ENCODE data around the gene RAD51B. TPM values are rescaled to one million over a fixed set of nuclear protein-coding genes. Genes with fewer than 3 reads are reported as not detected.

Gene RAD51B
- total RNA-seq, 1 donor from 2014 or later: 3.8 TPM

DNA sequence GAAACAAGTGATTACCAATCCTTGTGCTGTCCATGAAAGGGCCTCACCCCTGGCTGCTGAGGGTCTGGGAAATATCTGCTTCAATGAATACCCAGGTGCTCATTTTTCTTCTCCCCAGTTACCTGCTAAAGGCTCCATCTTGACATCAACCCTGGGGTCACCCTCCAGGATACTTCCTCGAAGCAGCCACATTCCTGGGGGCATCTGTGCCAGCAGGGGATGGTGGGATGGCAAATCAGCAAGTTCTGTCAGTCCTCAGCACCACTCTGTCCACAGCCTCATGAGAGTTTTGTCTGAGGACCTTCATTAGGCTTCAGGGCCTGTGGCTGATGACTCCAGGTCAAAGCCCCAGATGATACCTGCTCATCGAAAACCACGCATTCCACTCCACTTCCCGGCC, 848.4 kb downstream of the RAD51B start:
- DNase-seq (ENCODE audit: low spot score): no peak
- intact Hi-C loops (cut with DNase I): loop anchor here (5.0 kb wide), 1 partner anchor 124 kb away; the partner anchor contains the start of gene ZFP36L1

GRCh38 chr14:68668531-68668930, 849.0 kb downstream of the RAD51B start:
- intact Hi-C loops (cut with DNase I): loop anchor here (5.0 kb wide), 1 partner anchor 124 kb away; the partner anchor contains the start of gene ZFP36L1
- DNase-seq (ENCODE audit: low spot score): peak; percentile 46

GRCh38 chr14:68669111-68669511, 849.5 kb downstream of the RAD51B start:
- peak; percentile 65 for DNase-seq (ENCODE audit: low spot score)
- intact Hi-C loops (cut with DNase I): loop anchor here (5.0 kb wide), 1 partner anchor 123 kb away; the partner anchor contains the start of gene ZFP36L1

- intact Hi-C loops (cut with DNase I): loop anchor here (5.0 to 10.0 kb wide), 2 partner anchors 123 to 425 kb away; partner anchors contain the start of gene ZFP36L1
- DNase-seq (ENCODE audit: low spot score): peak; percentile 80
These were observed 850.2 kb downstream of the RAD51B start for GRCh38 chr14:68669603-68670358.

GRCh38 chr14:68670359-68670715, 850.8 kb downstream of the RAD51B start:
- DNase-seq (ENCODE audit: low spot score): peak; percentile 46
- intact Hi-C loops (cut with DNase I): loop anchor here (10.0 kb wide), 1 partner anchor 426 kb away; no protein-coding TSS in a partner anchor

DNA sequence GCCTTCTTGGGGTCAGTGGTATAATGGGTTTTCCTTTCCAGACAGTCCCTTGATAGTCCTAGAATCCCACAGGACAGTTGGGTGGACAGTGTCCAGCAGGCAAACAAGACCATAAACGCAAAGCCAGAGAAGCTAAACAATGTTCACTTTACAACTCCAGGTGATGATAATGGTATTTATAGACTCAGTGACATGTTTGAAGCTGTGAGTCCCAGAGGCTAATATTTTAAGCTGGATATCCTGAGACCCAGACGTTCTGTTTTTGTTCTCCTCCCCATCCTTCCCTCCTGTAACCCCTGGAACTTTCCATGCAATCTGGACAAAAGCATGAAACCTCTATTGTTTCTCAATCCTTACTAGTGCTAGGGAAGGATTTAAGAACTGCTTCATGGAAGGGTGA, 852.3 kb downstream of the RAD51B start:
- no peak for DNase-seq (ENCODE audit: low spot score)

DNA sequence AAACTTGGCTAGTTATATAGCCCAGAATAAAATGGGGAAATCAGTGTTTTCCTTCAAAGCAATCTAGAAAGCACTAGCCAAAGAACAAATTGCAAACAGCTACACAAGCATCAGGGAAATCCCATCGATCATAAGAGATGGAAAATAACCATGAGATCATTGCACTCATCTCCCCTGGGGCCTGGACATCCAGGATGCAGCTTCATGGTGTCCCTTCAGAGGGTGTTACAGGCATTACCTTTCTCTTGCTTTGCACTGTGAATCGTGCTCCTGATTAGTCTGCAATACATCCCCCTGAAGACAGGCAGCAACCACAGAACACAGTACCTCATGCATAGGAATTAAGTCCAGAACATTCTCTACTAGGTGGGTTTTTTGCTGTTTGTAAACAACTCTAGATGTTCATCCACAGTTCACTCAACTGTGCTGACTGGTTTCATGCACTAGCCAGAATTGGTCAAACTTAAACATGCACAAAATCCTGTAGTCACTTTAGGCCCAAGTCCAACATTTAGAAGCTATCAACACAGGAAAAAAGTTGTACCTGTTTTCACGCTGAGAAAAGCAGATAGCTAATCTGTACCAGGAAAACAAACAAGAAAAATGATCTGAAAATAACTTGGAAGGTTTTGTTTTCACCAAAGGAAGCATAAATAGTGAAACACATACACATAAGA, 853.2 kb downstream of the RAD51B start:
- intact Hi-C loops (cut with DNase I): loop anchor here (10.0 kb wide), 1 partner anchor 428 kb away; no protein-coding TSS in a partner anchor
- peak; percentile 58 for DNase-seq (ENCODE audit: low spot score)

More for the DNA sequence above, 852.3 kb downstream of the RAD51B start:
- intact Hi-C loops (cut with DNase I): loop anchor here (10.0 kb wide), 1 partner anchor 427 kb away; no protein-coding TSS in a partner anchor

GRCh38 chr14:68673464-68673863, 853.9 kb downstream of the RAD51B start:
- intact Hi-C loops (cut with DNase I): loop anchor here (10.0 kb wide), 1 partner anchor 429 kb away; no protein-coding TSS in a partner anchor
- DNase-seq (ENCODE audit: low spot score): no peak

DNA sequence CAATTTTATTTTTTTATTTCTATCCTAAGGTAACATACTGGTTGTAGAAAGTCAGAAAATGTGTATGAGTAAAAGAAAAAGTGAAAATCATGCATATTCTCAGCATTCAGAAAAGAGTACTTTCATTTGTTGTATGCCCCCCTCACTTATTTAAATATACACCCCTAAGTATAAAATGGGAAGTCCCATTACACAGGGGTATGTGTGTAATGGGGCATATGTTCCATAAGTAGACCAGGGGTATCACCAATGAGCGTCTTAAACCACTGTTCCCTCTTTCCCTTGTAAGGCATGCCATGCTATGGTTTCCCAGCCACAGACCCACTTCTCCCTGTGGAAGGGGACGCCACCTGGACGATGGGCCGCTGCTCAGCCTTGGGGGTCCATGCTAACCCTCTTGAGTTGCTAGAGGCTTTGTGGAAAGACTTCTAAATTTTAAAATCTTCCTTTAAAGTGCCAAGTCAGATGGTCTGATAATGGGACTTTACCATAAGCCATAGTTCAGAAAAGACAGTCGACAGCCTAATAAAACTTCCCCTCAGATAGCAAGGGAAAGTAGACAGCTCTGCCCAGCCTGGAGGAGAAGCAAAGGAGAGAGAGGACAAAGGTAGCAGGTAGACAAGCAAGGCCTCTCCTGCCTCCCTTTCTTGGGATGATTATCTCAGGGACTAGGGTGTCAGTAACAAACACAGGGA, 855.1 kb downstream of the RAD51B start:
- DNase-seq (ENCODE audit: low spot score): peak; percentile 26
- intact Hi-C loops (cut with DNase I): loop anchor here (10.0 kb wide), 1 partner anchor 430 kb away; no protein-coding TSS in a partner anchor

- intact Hi-C loops (cut with DNase I): loop anchor here (10.0 kb wide), 1 partner anchor 430 kb away; no protein-coding TSS in a partner anchor
- no peak for DNase-seq (ENCODE audit: low spot score)
These were observed 855.6 kb downstream of the RAD51B start for GRCh38 chr14:68675233-68675577.

DNA sequence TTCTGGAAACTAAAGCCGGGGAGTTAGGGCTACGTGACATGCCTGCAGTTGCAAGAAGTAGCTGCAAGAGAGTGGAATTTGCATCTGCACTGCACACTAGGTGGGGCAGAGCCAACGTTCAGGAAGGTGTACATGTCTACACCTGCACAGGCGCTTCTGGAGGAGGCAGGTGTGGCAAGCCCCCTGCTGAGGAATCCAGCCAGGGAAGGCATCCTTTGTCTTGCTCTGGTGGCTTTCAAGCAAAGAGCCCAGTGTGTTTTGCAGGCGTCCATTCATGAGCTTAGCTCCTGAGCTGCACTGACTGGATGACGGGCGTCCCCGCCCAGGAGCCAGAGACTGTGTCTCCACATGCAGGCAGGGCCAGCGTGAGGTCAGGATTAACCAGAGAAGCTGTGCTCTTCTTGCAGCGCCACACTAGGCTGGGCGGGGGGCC, 856.9 kb downstream of the RAD51B start:
- intact Hi-C loops (cut with DNase I): loop anchor here (10.0 kb wide), 1 partner anchor 432 kb away; no protein-coding TSS in a partner anchor
- peak; percentile 35 for DNase-seq (ENCODE audit: low spot score)

DNA sequence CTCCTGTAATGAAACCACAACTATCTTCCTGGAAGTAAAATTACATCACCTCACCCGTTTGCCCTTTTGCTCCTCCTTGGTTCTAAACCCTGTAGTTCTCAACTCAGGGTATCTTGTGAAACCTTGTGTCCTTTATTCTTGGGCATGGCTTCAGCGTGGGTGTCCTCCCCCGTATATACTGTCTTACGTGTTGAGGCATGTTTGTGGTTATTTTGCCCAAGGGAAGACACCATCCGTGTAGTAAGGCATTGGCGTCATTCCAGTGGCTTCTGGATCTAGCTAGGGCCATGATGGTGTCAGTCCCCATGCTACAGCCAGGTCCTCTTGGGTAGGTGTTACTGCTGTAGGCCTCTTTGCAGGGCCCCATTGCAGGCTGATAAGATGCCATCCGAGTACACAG, 857.9 kb downstream of the RAD51B start:
- intact Hi-C loops (cut with DNase I): loop anchor here (10.0 kb wide), 1 partner anchor 433 kb away; no protein-coding TSS in a partner anchor

DNA sequence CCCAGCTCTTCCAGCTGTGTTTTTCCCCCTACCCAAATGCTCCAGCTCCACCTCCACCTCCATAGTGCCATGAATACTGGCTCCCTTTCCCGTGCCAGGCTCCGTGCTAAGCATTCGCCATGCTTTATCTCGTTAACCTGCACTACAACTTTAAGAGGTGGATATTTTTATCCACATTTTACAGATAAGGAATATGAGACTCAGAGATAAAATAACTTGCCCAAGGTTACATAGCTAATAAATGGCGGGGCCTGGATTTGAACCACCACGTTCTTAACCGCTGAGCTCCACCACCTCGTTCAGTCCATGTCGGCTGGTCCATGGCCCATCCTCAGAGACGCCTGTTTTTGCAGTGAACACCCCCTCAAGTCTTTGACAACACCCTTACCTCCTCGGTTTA, 858.3 kb downstream of the RAD51B start:
- intact Hi-C loops (cut with DNase I): loop anchor here (10.0 kb wide), 1 partner anchor 433 kb away; no protein-coding TSS in a partner anchor

More for the DNA sequence above, 857.9 kb downstream of the RAD51B start:
- peak; percentile 46 for DNase-seq (ENCODE audit: low spot score)

DNA sequence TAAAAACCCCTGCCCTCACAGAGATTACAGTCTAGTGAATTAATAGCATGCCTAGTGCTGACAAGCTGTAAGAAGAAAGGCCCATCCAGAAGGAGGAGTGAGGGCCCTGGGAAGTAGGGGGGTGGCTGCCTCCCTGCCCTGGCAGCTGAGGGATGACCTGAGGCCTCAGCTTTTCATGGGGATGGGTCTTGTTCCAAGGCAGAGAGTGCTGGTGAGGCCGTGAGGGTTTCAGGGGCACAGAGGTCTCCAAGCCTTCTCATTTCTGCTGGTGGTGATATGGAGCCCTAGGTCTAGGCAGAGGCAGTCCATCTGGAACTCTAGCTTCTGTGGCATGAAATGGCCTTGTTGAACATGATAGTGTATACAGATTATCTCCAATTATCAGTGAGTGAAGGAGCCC, 858.9 kb downstream of the RAD51B start:
- intact Hi-C loops (cut with DNase I): loop anchor here (10.0 kb wide), 1 partner anchor 434 kb away; no protein-coding TSS in a partner anchor
- peak; percentile 50 for DNase-seq (ENCODE audit: low spot score)

More for the DNA sequence above, 858.3 kb downstream of the RAD51B start:
- DNase-seq (ENCODE audit: low spot score): no peak

- intact Hi-C loops (cut with DNase I): loop anchor here (10.0 kb wide), 1 partner anchor 434 kb away; no protein-coding TSS in a partner anchor
These were observed 859.7 kb downstream of the RAD51B start for GRCh38 chr14:68679301-68679700.

DNA sequence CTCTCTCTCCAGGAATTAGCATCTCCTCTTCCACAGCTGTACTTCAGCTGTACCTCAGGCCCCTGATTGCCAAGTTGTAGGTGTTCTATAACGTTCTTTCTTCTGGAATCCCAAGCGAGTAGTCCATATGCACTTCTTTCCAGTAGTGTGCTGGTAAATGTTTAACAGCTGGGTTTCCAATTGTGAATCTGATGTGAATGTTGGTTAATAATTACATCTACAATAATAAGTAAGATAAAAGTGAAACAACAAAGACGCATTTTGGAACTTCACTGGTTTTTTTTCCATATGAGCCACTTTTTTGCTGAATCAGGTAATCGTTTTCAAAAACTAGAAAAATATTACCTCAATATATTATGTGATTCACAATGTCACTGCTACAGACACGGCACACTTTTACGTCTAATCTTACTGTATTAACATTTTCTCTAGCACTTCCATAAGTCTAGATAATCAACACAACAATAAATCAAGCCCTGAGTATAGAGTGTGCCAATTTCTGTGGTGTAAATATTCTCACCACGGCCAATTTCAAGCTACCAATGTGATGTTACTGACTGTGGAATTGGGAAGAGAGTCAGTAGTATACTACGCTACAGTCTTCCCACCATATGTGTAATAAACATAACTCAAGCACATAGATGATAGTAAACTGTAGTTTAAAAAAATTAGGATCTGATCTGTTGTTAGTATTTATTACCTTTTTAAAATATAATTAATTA, 860.3 kb downstream of the RAD51B start:
- DNase-seq (ENCODE audit: low spot score): no peak
- intact Hi-C loops (cut with DNase I): loop anchor here (5.0 to 10.0 kb wide), 5 partner anchors 42 to 435 kb away; no protein-coding TSS in a partner anchor

More at GRCh38 chr14:68679301-68679700, 859.7 kb downstream of the RAD51B start:
- no peak for DNase-seq (ENCODE audit: low spot score)

GRCh38 chr14:68680541-68681051, 861.0 kb downstream of the RAD51B start:
- intact Hi-C loops (cut with DNase I): loop anchor here (5.0 kb wide), 4 partner anchors 42 to 118 kb away; no protein-coding TSS in a partner anchor
- DNase-seq (ENCODE audit: low spot score): no peak
